OCI-LY7 (cell line): ENCODE measurements around the gene NFATC2. TPM values are rescaled to one million over a fixed set of nuclear protein-coding genes. Genes with fewer than 3 reads are reported as not detected.
"Not testable (repeated sequence)": the region's sequence is repeated elsewhere in the genome, so short reads cannot be mapped to it uniquely, and the experiment has no call there.

Experiments used
- BruUV-seq: library from RNA; stranded (reverse); fragments of 400-500 nt; replicated peaks from 2 replicates; lab custom pipeline; 2021; lab: Mats Ljungman, UMichigan
- CTCF ChIA-PET: fragments of 300-600 bp; sonication (Branson Sonifier 250); formaldehyde crosslinking; loops from one replicate; lab custom pipeline; 2022; ENCODE audit warnings: antibody characterized with exemption; ENCODE audit not compliant: unreplicated experiment; lab: Charles Lee
- POLR2A ChIA-PET: fragments of 300-600 bp; sonication (Branson Sonifier 250); formaldehyde crosslinking; loops from one replicate; lab custom pipeline; 2022; ENCODE audit warnings: antibody characterized with exemption; lab: Charles Lee
- DNase-seq: peaks from one replicate; pipeline ENCODE4 v3.0.0-alpha.2; 2015; ENCODE audit warnings: low spot score
- H2AFZ ChIP-seq: fragments of 200-600 bp; sonication (generic), shearing (Covaris generic); 2 replicates; pipeline ENCODE4 v1.6.1; 2014; ENCODE audit warnings: mild to moderate bottlenecking, antibody characterized with exemption, low read length, moderate library complexity
- H3K27ac ChIP-seq: fragments of 200-600 bp; sonication (generic); 2 replicates; pipeline ENCODE4 v1.5.1; 2014; ENCODE audit warnings: mixed run types, low read depth, mild to moderate bottlenecking, moderate library complexity, low read length, inconsistent platforms; ENCODE audit not compliant: poor library complexity, severe bottlenecking
- H3K36me3 ChIP-seq: fragments of 200-600 bp; sonication (generic); 2 replicates; pipeline ENCODE4 v1.6.1; 2014; ENCODE audit warnings: mild to moderate bottlenecking, antibody characterized with exemption, low read length, moderate library complexity, mixed read lengths; ENCODE audit not compliant: insufficient read depth
- H3K4me1 ChIP-seq: fragments of 200-600 bp; sonication (generic); 2 replicates; pipeline ENCODE4 v1.5.1; 2014; ENCODE audit warnings: mild to moderate bottlenecking, low read length; ENCODE audit not compliant: insufficient read depth, poor library complexity, severe bottlenecking
- H3K4me2 ChIP-seq: fragments of 200-600 bp; sonication (generic); 2 replicates; pipeline ENCODE4 v1.6.1; 2014; ENCODE audit warnings: mild to moderate bottlenecking, low read length
- H3K4me3 ChIP-seq: fragments of 200-600 bp; sonication (generic); 2 replicates; pipeline ENCODE4 v1.5.1; 2014; ENCODE audit warnings: mild to moderate bottlenecking, low read depth, low read length; ENCODE audit not compliant: poor library complexity, severe bottlenecking
- H3K79me2 ChIP-seq: fragments of 200-600 bp; sonication (generic); 2 replicates; pipeline ENCODE4 v1.6.1; 2016; ENCODE audit warnings: low read depth, mild to moderate bottlenecking, low read length, moderate library complexity, mixed read lengths; ENCODE audit not compliant: insufficient read depth
- H3K9me2 ChIP-seq: fragments of 200-600 bp; sonication (generic); 2 replicates; pipeline ENCODE4 v1.6.1; 2016; ENCODE audit warnings: mild to moderate bottlenecking, low read length, mixed read lengths; ENCODE audit not compliant: insufficient read depth
- H3K9me3 ChIP-seq: fragments of 200-600 bp; sonication (generic); 2 replicates; pipeline ENCODE4 v1.6.1; 2014; ENCODE audit warnings: mild to moderate bottlenecking, mixed run types, low read length, mixed read lengths
- H4K20me1 ChIP-seq: fragments of 200-600 bp; sonication (generic); 2 replicates; pipeline ENCODE4 v1.6.1; 2014; ENCODE audit warnings: mild to moderate bottlenecking, antibody characterized with exemption, low read length, moderate library complexity, mixed read lengths; ENCODE audit not compliant: insufficient read depth
- CTCF ChIP-seq: fragments of 200-600 bp; sonication (generic); conservative IDR thresholded peaks from 2 replicates; pipeline ENCODE4 v1.5.1; 2014; ENCODE audit warnings: mild to moderate bottlenecking, antibody characterized with exemption, low read length, moderate library complexity, mixed read lengths
- EZH2phosphoT487 ChIP-seq: fragments of 200-600 bp; sonication (generic); IDR thresholded peaks from 2 replicates; pipeline ENCODE4 v1.6.1; 2018; ENCODE audit warnings: low read depth, borderline replicate concordance, mild to moderate bottlenecking, mixed run types, antibody characterized with exemption, low read length, moderate library complexity, mixed read lengths
- intact Hi-C: fragments of 100-400 bp; cut with micrococcal nuclease; formaldehyde crosslinking; loops from one replicate; pipeline ENCODE4 v1.10.0; 2022; ENCODE audit not compliant: unreplicated experiment
- total RNA-seq, 2 experiments: library from RNA; depleted of rRNA in 1 of 2; stranded (reverse); fragments of >200 nt in 1 of 2; shearing (Covaris generic) in 1 of 2; gene quantifications; 2 replicates each; pipeline ENCODE4 v1.2.3, GENCODE V29; 2014 to 2022

NFATC2 gene
- total RNA-seq, 2 experiments from 2014 or later: 12.5 to 43.8 TPM

- Histone ChIP-seq H2AFZ (no peak overlapping the region), H3K79me2 (no peaks in the 10 kb centered on the region), H4K20me1 (no peaks in the 10 kb centered on the region), H3K4me3 (no peak overlapping the region), H3K4me1 (no peaks in the 10 kb centered on the region), H3K4me2 (no peak overlapping the region), H3K9me3 (no peaks in the 10 kb centered on the region), H3K36me3 (no peaks in the 10 kb centered on the region), H3K27ac (no peak overlapping the region), H3K9me2 (no peaks in the 10 kb centered on the region)
- ChIA-PET POLR2A (no interaction called here), CTCF (no interaction called here)
- intact Hi-C loops: no loop called here
- no peak for TF ChIP-seq CTCF
- no peak for TF ChIP-seq EZH2phosphoT487
- no TSS peak for BruUV-seq
- no peak for DNase-seq
These were observed 196.9 kb downstream of the NFATC2 start for GRCh38 chr20:51345601-51346101.

- H4K20me1 ChIP-seq, H3K4me2 ChIP-seq, H3K79me2 ChIP-seq, H3K36me3 ChIP-seq, H3K4me3 ChIP-seq, H3K9me2 ChIP-seq, POLR2A ChIA-PET, intact Hi-C loops, CTCF ChIA-PET, H3K4me1 ChIP-seq, BruUV-seq, H3K9me3 ChIP-seq, H2AFZ ChIP-seq, H3K27ac ChIP-seq, DNase-seq: not testable (repeated sequence)
These were observed 198.7 kb downstream of the NFATC2 start for GRCh38 chr20:51343802-51344201.

GRCh38 chr20:51342510-51343236 is 199.8 kb downstream of the NFATC2 start:
- no peaks in the 10 kb centered on the region for H4K20me1 ChIP-seq
- BruUV-seq: no TSS peak
- no peaks in the 10 kb centered on the region for H3K36me3 ChIP-seq
- no peak overlapping the region for H3K4me2 ChIP-seq
- ChIA-PET CTCF (no interaction called here), POLR2A (no interaction called here)
- intact Hi-C loops: no loop called here
- H3K4me3 ChIP-seq: no peak overlapping the region
- H3K9me3 ChIP-seq: no peaks in the 10 kb centered on the region
- H3K27ac ChIP-seq: no peak overlapping the region
- no peak for TF ChIP-seq CTCF
- no peak for TF ChIP-seq EZH2phosphoT487
- no peak overlapping the region for H2AFZ ChIP-seq
- DNase-seq: no peak
- H3K79me2 ChIP-seq: no peaks in the 10 kb centered on the region
- no peaks in the 10 kb centered on the region for H3K4me1 ChIP-seq
- H3K9me2 ChIP-seq: no peaks in the 10 kb centered on the region
